HG03175 (cell line): ENCODE data around the gene DMD.
"Not testable (repeated sequence)": the region's sequence is repeated elsewhere in the genome, so short reads cannot be mapped to it uniquely, and the experiment has no call there.

ENCODE experiments used
- ATAC-seq: cut with Tn5 transposase; IDR thresholded peaks from one replicate; pipeline ENCODE4 v1.9.1; 2021; ENCODE audit warnings: mild to moderate bottlenecking, moderate library complexity; ENCODE audit not compliant: unreplicated experiment

The DMD gene

GRCh38 chrX:32289356-32289755, 922.0 kb downstream of the DMD start:
- ATAC-seq, result no peak

- no peak for ATAC-seq
Measured at GRCh38 chrX:32281853-32282252, 929.5 kb downstream of the DMD start.

- ATAC-seq, result no peak
Measured at GRCh38 chrX:32280921-32281320, 930.4 kb downstream of the DMD start.

- no peak for ATAC-seq
Measured at GRCh38 chrX:32280489-32280888, 930.9 kb downstream of the DMD start.

- no peak for ATAC-seq
Measured at GRCh38 chrX:32276153-32276552, 935.2 kb downstream of the DMD start.

- no peak for ATAC-seq
Measured at GRCh38 chrX:32269866-32270265, 941.5 kb downstream of the DMD start.

- ATAC-seq, result no peak
Measured at GRCh38 chrX:32268207-32268606, 943.1 kb downstream of the DMD start.

GRCh38 chrX:32267796-32268195, 943.6 kb downstream of the DMD start:
- ATAC-seq, result no peak

GRCh38 chrX:32246675-32247074, 964.7 kb downstream of the DMD start:
- ATAC-seq, result not testable (repeated sequence)

GRCh38 chrX:32195611-32196010, 1015.7 kb downstream of the DMD start:
- no peak for ATAC-seq

GRCh38 chrX:32191316-32191715, 1020.0 kb downstream of the DMD start:
- no peak for ATAC-seq

- ATAC-seq, result no peak
Measured at GRCh38 chrX:32185160-32185559, 1026.2 kb downstream of the DMD start.

- ATAC-seq, result no peak
Measured at GRCh38 chrX:32183066-32183465, 1028.3 kb downstream of the DMD start.

- ATAC-seq, result no peak
Measured at GRCh38 chrX:32176510-32176909, 1034.8 kb downstream of the DMD start.

GRCh38 chrX:32170481-32170880, 1040.9 kb downstream of the DMD start:
- ATAC-seq, result no peak

GRCh38 chrX:32155044-32155638, 1056.2 kb downstream of the DMD start:
- ATAC-seq, result no peak

GRCh38 chrX:32153585-32153984, 1057.8 kb downstream of the DMD start:
- ATAC-seq, result no peak

GRCh38 chrX:32150141-32150540, 1061.2 kb downstream of the DMD start:
- no peak for ATAC-seq

- no peak for ATAC-seq
Measured at GRCh38 chrX:32141841-32142240, 1069.5 kb downstream of the DMD start.

- ATAC-seq, result no peak
Measured at GRCh38 chrX:32139476-32139875, 1071.9 kb downstream of the DMD start.

GRCh38 chrX:32137525-32137924, 1073.8 kb downstream of the DMD start:
- no peak for ATAC-seq

GRCh38 chrX:32126997-32127396, 1084.4 kb downstream of the DMD start:
- no peak for ATAC-seq

GRCh38 chrX:32118832-32119231, 1092.5 kb downstream of the DMD start:
- ATAC-seq, result no peak
